Colonic mucosa (tissue), 4 donors: ENCODE data around the gene ANTXR1. TPM values are rescaled to one million over a fixed set of nuclear protein-coding genes. Genes with fewer than 3 reads are reported as not detected.

Source experiments
- DNase-seq: peaks from one replicate; pipeline ENCODE4 v3.0.0-alpha.2; 2020
- H3K27ac ChIP-seq: fragments of 200-600 bp; one replicate; pipeline ENCODE4 v1.8.0; 2021
- H3K27me3 ChIP-seq: fragments of 200-600 bp; one replicate; pipeline ENCODE4 v1.8.0; 2021
- H3K36me3 ChIP-seq: fragments of 200-600 bp; one replicate; pipeline ENCODE4 v1.8.0; 2021
- H3K4me1 ChIP-seq: fragments of 200-600 bp; one replicate; pipeline ENCODE4 v1.8.0; 2021; ENCODE audit warnings: mild to moderate bottlenecking
- H3K4me3 ChIP-seq: fragments of 200-600 bp; one replicate; pipeline ENCODE4 v1.8.0; 2021
- H3K9ac ChIP-seq, 2 donors: one replicate each; pipeline ENCODE4 v1.7.0; 2013; ENCODE audit warnings: control low read depth in 2 of 2, low read depth in 2 of 2, low read length in 2 of 2
- H3K9me3 ChIP-seq: fragments of 200-600 bp; one replicate; pipeline ENCODE4 v1.8.0; 2021
- intact Hi-C: fragments of 100-400 bp; cut with DNase I; formaldehyde crosslinking; loops from one replicate; pipeline ENCODE4 v1.14.1; 2022
- total RNA-seq, 2 donors: library from RNA; stranded (reverse); fragmentation: NEBNext Ultra II Directional in 1 of 2; extraction: Animal tissue kit (Norgen Biotek cat#: 25700) in 1 of 2; gene quantifications; one replicate each; pipeline ENCODE4 v1.2.1, GENCODE V29; 2021
- TF ChIP-seq, protein P1 (sequence below): fragments of 200-600 bp; IDR thresholded peaks from one replicate; pipeline ENCODE4 v1.8.0; 2022; ENCODE audit warnings: antibody characterized with exemption, mild to moderate bottlenecking
- donor health status: healthy.
- donor health status: DM: no; HTN: no; CAD: no.
- donor health status: DM: no; HTN: no; CAD: no.

ANTXR1 gene
- total RNA-seq, 2 donors from 2014 or later = 8.1 to 17.0 TPM

DNA sequence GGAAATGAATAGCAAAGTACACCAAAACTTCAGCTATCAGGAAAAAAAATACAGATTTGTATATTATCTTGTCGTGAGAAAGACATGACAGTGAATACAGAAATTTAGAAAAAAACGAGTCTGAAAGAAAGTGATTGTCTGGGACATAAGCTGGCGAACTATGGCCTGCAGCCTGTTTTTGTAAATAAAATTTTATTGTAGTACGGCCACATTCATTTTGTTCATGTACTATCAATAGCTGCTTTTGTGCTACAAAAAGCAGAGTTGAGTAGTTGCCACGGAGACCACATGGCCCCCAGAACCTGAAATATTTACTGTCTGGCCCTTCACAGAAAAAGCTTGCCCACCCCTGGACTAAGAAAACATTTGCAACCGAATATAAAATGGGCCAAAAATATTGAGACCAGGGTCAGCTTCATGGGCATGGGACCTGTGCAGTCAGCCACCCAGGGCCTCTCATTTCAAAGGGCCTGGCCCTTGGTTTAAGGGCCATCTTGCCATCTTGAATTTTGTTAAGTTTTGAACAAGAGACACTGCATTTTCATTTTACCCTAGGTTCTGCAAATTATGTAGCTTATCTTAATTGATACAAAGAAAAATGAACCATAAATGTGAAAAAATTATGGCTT lies 17.9 kb downstream of the ANTXR1 start:
- Histone ChIP-seq H3K4me1 (no peaks in the 10 kb centered on the region), H3K27me3 (no peaks in the 10 kb centered on the region), H3K27ac (no peak overlapping the region), H3K4me3 (no peak overlapping the region), H3K9me3 (no peaks in the 10 kb centered on the region), H3K9ac (no peak overlapping the region), H3K36me3 (no peaks in the 10 kb centered on the region)
- intact Hi-C loops = no loop called here
- TF ChIP-seq, protein P1, sequence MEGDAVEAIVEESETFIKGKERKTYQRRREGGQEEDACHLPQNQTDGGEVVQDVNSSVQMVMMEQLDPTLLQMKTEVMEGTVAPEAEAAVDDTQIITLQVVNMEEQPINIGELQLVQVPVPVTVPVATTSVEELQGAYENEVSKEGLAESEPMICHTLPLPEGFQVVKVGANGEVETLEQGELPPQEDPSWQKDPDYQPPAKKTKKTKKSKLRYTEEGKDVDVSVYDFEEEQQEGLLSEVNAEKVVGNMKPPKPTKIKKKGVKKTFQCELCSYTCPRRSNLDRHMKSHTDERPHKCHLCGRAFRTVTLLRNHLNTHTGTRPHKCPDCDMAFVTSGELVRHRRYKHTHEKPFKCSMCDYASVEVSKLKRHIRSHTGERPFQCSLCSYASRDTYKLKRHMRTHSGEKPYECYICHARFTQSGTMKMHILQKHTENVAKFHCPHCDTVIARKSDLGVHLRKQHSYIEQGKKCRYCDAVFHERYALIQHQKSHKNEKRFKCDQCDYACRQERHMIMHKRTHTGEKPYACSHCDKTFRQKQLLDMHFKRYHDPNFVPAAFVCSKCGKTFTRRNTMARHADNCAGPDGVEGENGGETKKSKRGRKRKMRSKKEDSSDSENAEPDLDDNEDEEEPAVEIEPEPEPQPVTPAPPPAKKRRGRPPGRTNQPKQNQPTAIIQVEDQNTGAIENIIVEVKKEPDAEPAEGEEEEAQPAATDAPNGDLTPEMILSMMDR = no peak
- DNase-seq = no peak

DNA sequence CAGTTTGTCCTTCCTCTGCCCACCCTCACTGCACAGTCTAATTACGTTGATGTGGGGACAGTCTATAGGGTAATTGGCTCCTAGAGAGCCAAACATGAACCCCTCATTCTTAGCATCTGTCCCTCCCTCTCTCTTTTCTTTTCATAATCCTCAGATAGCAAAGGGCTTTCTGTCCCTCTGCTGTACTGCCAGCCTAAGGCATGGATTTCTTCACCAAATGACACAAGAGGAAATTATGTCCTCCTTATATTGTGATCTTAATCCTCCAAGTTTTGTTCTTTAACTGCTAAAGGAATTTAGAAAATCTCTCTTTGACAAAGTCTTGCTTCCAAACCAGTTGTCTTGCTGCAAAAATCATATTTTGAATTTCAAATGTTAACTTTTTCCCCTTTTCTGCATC lies 18.5 kb downstream of the ANTXR1 start:
- no peak for DNase-seq
- Histone ChIP-seq H3K36me3 (no peaks in the 10 kb centered on the region), H3K27ac (no peak overlapping the region), H3K9me3 (no peaks in the 10 kb centered on the region), H3K9ac (no peak overlapping the region), H3K4me3 (no peak overlapping the region), H3K27me3 (no peaks in the 10 kb centered on the region), H3K4me1 (no peaks in the 10 kb centered on the region)
- intact Hi-C loops = no loop called here
- TF ChIP-seq, protein P1 = no peak

DNA sequence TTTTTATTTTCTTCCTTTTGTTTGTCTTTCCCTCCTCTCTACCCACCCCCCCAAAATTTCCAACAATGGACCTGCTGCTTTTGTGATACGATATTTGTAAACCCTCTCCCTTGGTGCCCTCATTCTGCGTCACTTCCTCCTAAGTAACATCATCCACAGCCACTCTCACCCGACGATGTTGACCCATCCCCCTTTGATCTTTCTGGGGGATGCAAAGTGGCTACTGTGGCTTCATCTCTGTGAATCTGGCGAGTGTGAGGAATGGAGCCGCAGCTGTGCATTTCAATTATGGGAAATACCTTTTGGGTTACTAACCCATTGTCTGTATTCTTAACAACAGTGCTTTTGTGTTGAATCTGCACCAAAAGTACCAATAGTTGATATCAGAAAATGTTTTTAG lies 19.4 kb downstream of the ANTXR1 start:
- Histone ChIP-seq H3K4me1 (no peaks in the 10 kb centered on the region), H3K36me3 (no peaks in the 10 kb centered on the region), H3K9ac (no peak overlapping the region), H3K27ac (no peak overlapping the region), H3K27me3 (no peaks in the 10 kb centered on the region), H3K4me3 (no peak overlapping the region), H3K9me3 (no peaks in the 10 kb centered on the region)
- TF ChIP-seq, protein P1 = no peak
- DNase-seq = no peak
- intact Hi-C loops = no loop called here

- no peaks in the 10 kb centered on the region for H3K27me3 ChIP-seq
- TF ChIP-seq, protein P1 = no peak
- no peaks in the 10 kb centered on the region for H3K36me3 ChIP-seq
- no peaks in the 10 kb centered on the region for H3K4me1 ChIP-seq
- H3K9me3 ChIP-seq = no peaks in the 10 kb centered on the region
- no peak overlapping the region for H3K4me3 ChIP-seq
- no peak for DNase-seq
- intact Hi-C loops = no loop called here
- H3K27ac ChIP-seq = no peak overlapping the region
- no peak overlapping the region for H3K9ac ChIP-seq
Measured at GRCh38 chr2:69033461-69034095, 20.6 kb downstream of the ANTXR1 start.

- Histone ChIP-seq H3K27me3 (no peaks in the 10 kb centered on the region), H3K9ac (no peak overlapping the region), H3K9me3 (no peaks in the 10 kb centered on the region), H3K4me3 (no peak overlapping the region), H3K36me3 (no peaks in the 10 kb centered on the region), H3K27ac (no peak overlapping the region), H3K4me1 (no peaks in the 10 kb centered on the region)
- intact Hi-C loops = no loop called here
- DNase-seq = no peak
- TF ChIP-seq, protein P1 = no peak
Measured at GRCh38 chr2:69034122-69034521, 21.1 kb downstream of the ANTXR1 start.
